ENCODE data around the gene KCNK1.
"Not testable (repeated sequence)": the region's sequence is repeated elsewhere in the genome, so short reads cannot be mapped to it uniquely, and the experiment has no call there.

Gene KCNK1

GRCh38 chr1:233677690-233678354 lies 63.9 kb downstream of the KCNK1 start:
- TF ChIP-seq CTCF (IDR thresholded peaks at IDR 0.05; ENCODE audit: control insufficient read depth, extremely low read depth, insufficient read depth): no peak
- no peak for DNase-seq (ENCODE audit: low read depth)
- no peak overlapping the region for H3K4me3 ChIP-seq (ENCODE audit: low read depth, low read length)

GRCh38 chr1:233679030-233679429 lies 65.1 kb downstream of the KCNK1 start:
- peak; percentile 19 for DNase-seq (ENCODE audit: low read depth)
- TF ChIP-seq CTCF (IDR thresholded peaks at IDR 0.05; ENCODE audit: control insufficient read depth, extremely low read depth, insufficient read depth): no peak
- H3K4me3 ChIP-seq (ENCODE audit: low read depth, low read length): no peak overlapping the region

- TF ChIP-seq CTCF (IDR thresholded peaks at IDR 0.05; ENCODE audit: control insufficient read depth, extremely low read depth, insufficient read depth): no peak
- no peak overlapping the region for H3K4me3 ChIP-seq (ENCODE audit: low read depth, low read length)
- DNase-seq (ENCODE audit: low read depth): no peak
These were observed 65.9 kb downstream of the KCNK1 start for GRCh38 chr1:233679591-233680373.

- no peak for TF ChIP-seq CTCF (IDR thresholded peaks at IDR 0.05; ENCODE audit: control insufficient read depth, extremely low read depth, insufficient read depth)
- no peak overlapping the region for H3K4me3 ChIP-seq (ENCODE audit: low read depth, low read length)
- DNase-seq (ENCODE audit: low read depth): no peak
These were observed 67.4 kb downstream of the KCNK1 start for GRCh38 chr1:233681285-233681684.

GRCh38 chr1:233686653-233687052 lies 72.7 kb downstream of the KCNK1 start:
- not testable (repeated sequence) for H3K4me3 ChIP-seq (ENCODE audit: low read depth, low read length); DNase-seq (ENCODE audit: low read depth)

- no peak for TF ChIP-seq CTCF (IDR thresholded peaks at IDR 0.05; ENCODE audit: control insufficient read depth, extremely low read depth, insufficient read depth)
- no peak overlapping the region for H3K4me3 ChIP-seq (ENCODE audit: low read depth, low read length)
- no peak for DNase-seq (ENCODE audit: low read depth)
These were observed 75.3 kb downstream of the KCNK1 start for GRCh38 chr1:233689017-233689747.

- TF ChIP-seq CTCF (IDR thresholded peaks at IDR 0.05; ENCODE audit: control insufficient read depth, extremely low read depth, insufficient read depth): no peak
- H3K4me3 ChIP-seq (ENCODE audit: low read depth, low read length): no peak overlapping the region
- no peak for DNase-seq (ENCODE audit: low read depth)
These were observed 75.9 kb downstream of the KCNK1 start for GRCh38 chr1:233689748-233690254.

Data from LNCaP clone FGC (cell line).